ENCODE results near the gene NDUFAF8.

The NDUFAF8 gene

GRCh38 chr17:81273698-81274470 lies 34.8 kb downstream of the NDUFAF8 start:
- no peaks in the 10 kb centered on the region for H3K27me3 Mint-ChIP-seq (ENCODE audit: low read depth)
- no peak overlapping the region for H3K27ac Mint-ChIP-seq
- peaks cover 2% of the 10 kb centered on the region for H3K4me1 Mint-ChIP-seq (ENCODE audit: low read depth)
- no peak overlapping the region for H3K4me3 Mint-ChIP-seq
- H3K36me3 Mint-ChIP-seq (ENCODE audit: low read depth), result peaks cover 23% of the 10 kb centered on the region
- H3K9me3 Mint-ChIP-seq, result no peaks in the 10 kb centered on the region

- Mint-ChIP-seq H3K4me1 (ENCODE audit: low read depth) (peaks cover 2% of the 10 kb centered on the region), H3K4me3 (no peak overlapping the region), H3K27ac (no peak overlapping the region), H3K9me3 (no peaks in the 10 kb centered on the region), H3K27me3 (ENCODE audit: low read depth) (no peaks in the 10 kb centered on the region), H3K36me3 (ENCODE audit: low read depth) (peaks cover 20% of the 10 kb centered on the region)
These were observed 35.3 kb downstream of the NDUFAF8 start for GRCh38 chr17:81274471-81274855.

- Mint-ChIP-seq H3K4me1 (ENCODE audit: low read depth) (peaks cover 2% of the 10 kb centered on the region), H3K9me3 (no peaks in the 10 kb centered on the region), H3K27ac (no peak overlapping the region), H3K4me3 (no peak overlapping the region), H3K36me3 (ENCODE audit: low read depth) (peaks cover 22% of the 10 kb centered on the region), H3K27me3 (ENCODE audit: low read depth) (no peaks in the 10 kb centered on the region)
These were observed 37.7 kb downstream of the NDUFAF8 start for GRCh38 chr17:81276781-81277180.

GRCh38 chr17:81277421-81277820 lies 38.3 kb downstream of the NDUFAF8 start:
- Mint-ChIP-seq H3K4me3 (no peak overlapping the region), H3K27ac (no peak overlapping the region), H3K27me3 (ENCODE audit: low read depth) (no peaks in the 10 kb centered on the region), H3K9me3 (no peaks in the 10 kb centered on the region), H3K4me1 (ENCODE audit: low read depth) (peaks cover 2% of the 10 kb centered on the region), H3K36me3 (ENCODE audit: low read depth) (peaks cover 21% of the 10 kb centered on the region)

DNA sequence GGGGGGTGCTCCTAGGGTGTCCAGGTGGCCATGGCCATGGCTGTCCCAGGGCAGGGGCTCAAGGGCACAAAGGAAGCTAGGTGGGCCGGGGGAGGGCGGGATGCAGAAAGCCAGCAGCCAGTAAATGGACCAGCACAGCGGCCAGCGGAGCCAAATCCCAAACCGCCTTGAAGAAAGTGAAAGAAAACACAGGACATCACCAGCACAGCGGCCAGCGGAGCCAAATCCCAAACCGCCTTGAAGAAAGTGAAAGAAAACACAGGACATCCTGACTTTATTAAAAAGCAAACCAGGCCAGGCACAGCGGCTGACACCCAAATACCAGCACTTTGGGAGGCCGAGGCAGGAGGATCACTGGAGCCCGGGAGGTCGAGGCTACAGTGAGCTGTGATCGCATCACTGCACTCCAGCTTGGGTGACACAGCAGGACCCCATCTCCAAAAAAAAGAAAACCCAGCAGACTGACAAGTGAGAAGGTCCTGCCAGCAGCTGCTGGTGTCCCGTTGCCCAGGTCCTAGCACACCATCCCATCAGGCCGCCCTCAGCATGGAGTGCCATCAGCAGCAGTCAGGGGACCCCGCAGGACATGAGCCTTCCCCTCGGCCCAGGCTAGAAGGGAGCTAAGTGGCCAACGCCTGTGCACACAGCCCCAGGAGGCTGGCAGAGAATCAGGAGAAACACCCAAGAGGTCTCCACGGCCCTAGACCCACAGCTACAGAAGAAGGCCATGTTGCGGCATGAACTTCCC lies 39.0 kb downstream of the NDUFAF8 start:
- H3K27me3 Mint-ChIP-seq (ENCODE audit: low read depth), result no peaks in the 10 kb centered on the region
- H3K9me3 Mint-ChIP-seq, result no peaks in the 10 kb centered on the region
- no peak overlapping the region for H3K4me3 Mint-ChIP-seq
- H3K4me1 Mint-ChIP-seq (ENCODE audit: low read depth), result no peaks in the 10 kb centered on the region
- H3K36me3 Mint-ChIP-seq (ENCODE audit: low read depth), result peaks cover 17% of the 10 kb centered on the region
- H3K27ac Mint-ChIP-seq, result no peak overlapping the region

DNA sequence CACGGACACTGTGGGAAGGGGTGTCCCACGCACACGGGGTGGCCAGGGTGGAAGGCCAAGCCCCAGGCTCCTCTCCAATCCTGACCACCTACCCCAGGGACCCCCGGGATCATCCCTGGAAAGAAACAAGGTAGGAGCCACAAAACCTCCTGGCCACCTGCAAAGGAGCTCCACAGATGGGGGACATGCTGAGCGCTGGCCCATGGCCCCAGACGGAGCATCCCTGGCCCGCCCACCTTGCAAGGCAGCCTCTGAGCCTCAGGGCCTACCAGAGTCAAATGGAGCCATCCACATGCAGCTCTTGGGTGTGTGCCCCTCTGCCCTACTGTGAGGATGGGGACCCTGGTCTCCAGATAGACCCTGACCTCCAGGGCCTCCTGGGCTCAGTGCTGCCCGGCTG lies 39.7 kb downstream of the NDUFAF8 start:
- H3K27me3 Mint-ChIP-seq (ENCODE audit: low read depth), result no peaks in the 10 kb centered on the region
- no peaks in the 10 kb centered on the region for H3K4me1 Mint-ChIP-seq (ENCODE audit: low read depth)
- H3K4me3 Mint-ChIP-seq, result no peak overlapping the region
- peaks cover 18% of the 10 kb centered on the region for H3K36me3 Mint-ChIP-seq (ENCODE audit: low read depth)
- no peaks in the 10 kb centered on the region for H3K9me3 Mint-ChIP-seq
- no peak overlapping the region for H3K27ac Mint-ChIP-seq

DNA sequence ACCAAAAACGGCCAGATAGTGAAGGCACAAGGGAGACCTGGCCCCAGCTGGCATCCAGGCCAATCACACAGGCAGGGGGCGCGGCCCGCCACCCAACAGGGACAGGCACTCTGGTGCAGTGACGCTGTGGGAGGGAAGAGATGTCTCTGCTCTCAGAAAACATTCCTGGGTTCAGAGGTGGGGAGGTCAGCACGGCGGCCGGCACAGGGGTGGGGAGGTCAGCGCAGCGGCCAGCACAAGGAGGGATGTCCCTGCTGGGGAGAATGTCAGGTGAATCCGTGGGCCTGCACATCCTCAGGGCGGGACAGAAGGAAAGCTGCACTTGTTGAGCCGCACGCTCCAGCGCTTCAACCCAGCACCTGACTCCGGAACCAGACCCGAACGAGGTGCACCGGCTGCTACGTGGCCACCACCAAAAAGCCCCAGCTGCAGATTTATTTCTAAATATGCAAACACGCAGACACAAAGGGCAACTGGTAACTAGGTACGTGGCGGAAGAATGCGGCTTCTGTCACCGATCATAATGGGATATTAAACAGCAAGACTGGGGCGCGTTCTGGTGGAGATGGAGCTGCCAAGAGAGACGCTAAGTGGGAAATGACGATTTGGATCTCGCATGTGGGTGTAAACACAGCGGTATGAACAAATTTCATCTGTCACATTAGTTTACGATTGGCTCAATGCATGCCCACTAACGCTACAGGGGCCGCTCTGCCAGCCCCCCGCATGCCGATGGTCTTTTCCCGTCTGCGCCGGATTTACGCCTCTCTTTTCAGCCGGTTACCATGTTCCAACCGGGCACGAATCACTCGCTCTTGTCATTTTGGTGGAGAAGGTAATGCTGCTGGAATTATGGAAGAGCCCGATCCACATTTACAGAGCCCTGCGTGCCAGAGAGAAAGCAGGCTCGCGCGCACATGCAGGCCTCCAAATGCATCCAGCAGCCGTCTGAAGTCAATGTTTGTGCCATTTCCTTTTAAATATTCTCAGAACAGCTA lies 40.5 kb downstream of the NDUFAF8 start:
- Mint-ChIP-seq H3K27ac (no peak overlapping the region), H3K9me3 (no peaks in the 10 kb centered on the region), H3K36me3 (ENCODE audit: low read depth) (peaks cover 19% of the 10 kb centered on the region), H3K4me1 (ENCODE audit: low read depth) (peaks cover 2% of the 10 kb centered on the region), H3K27me3 (ENCODE audit: low read depth) (no peaks in the 10 kb centered on the region), H3K4me3 (no peak overlapping the region)

DNA sequence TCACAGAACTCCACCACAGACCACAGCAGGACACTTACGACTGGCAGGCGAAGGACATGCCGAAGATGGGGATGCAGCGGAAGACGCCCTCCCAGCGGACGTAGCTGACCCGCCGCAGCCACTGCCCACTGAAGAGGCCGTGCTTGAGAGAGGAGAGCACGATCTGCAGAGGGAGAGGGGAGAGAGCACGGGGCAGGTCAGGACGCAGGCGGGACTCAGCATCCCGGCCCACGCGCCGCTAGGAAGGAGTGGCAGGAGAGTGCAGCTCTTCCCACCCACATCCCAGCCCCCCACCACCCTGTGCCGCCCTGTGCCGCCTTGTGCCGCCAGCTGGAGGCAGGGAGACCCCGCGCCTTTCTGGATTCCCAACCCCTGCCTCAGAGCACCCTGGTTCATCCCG lies 41.5 kb downstream of the NDUFAF8 start:
- no peak overlapping the region for H3K27ac Mint-ChIP-seq
- H3K4me3 Mint-ChIP-seq, result no peak overlapping the region
- H3K27me3 Mint-ChIP-seq (ENCODE audit: low read depth), result no peaks in the 10 kb centered on the region
- H3K4me1 Mint-ChIP-seq (ENCODE audit: low read depth), result peaks cover 10% of the 10 kb centered on the region
- H3K36me3 Mint-ChIP-seq (ENCODE audit: low read depth), result peaks cover 23% of the 10 kb centered on the region
- no peaks in the 10 kb centered on the region for H3K9me3 Mint-ChIP-seq

GRCh38 chr17:81282141-81282540 lies 43.0 kb downstream of the NDUFAF8 start:
- Mint-ChIP-seq H3K36me3 (ENCODE audit: low read depth) (peaks cover 19% of the 10 kb centered on the region), H3K4me1 (ENCODE audit: low read depth) (peaks cover 21% of the 10 kb centered on the region), H3K4me3 (no peak overlapping the region), H3K9me3 (no peaks in the 10 kb centered on the region), H3K27ac (no peak overlapping the region), H3K27me3 (ENCODE audit: low read depth) (no peaks in the 10 kb centered on the region)

- H3K27ac Mint-ChIP-seq, result no peak overlapping the region
- no peaks in the 10 kb centered on the region for H3K27me3 Mint-ChIP-seq (ENCODE audit: low read depth)
These were observed 43.8 kb downstream of the NDUFAF8 start for GRCh38 chr17:81282876-81283275.

GRCh38 chr17:81285179-81285878 lies 46.2 kb downstream of the NDUFAF8 start:
- Mint-ChIP-seq H3K9me3 (no peaks in the 10 kb centered on the region), H3K27me3 (ENCODE audit: low read depth) (no peaks in the 10 kb centered on the region), H3K4me1 (ENCODE audit: low read depth) (peaks cover 29% of the 10 kb centered on the region), H3K27ac (peak overlapping the region; percentile 87), H3K4me3 (peak overlapping the region; percentile 84), H3K36me3 (ENCODE audit: low read depth) (peaks cover 21% of the 10 kb centered on the region)

More at GRCh38 chr17:81282876-81283275, 43.8 kb downstream of the NDUFAF8 start:
- Mint-ChIP-seq H3K9me3 (no peaks in the 10 kb centered on the region), H3K4me3 (no peak overlapping the region), H3K4me1 (ENCODE audit: low read depth) (peaks cover 25% of the 10 kb centered on the region), H3K36me3 (ENCODE audit: low read depth) (peaks cover 23% of the 10 kb centered on the region)

DNA sequence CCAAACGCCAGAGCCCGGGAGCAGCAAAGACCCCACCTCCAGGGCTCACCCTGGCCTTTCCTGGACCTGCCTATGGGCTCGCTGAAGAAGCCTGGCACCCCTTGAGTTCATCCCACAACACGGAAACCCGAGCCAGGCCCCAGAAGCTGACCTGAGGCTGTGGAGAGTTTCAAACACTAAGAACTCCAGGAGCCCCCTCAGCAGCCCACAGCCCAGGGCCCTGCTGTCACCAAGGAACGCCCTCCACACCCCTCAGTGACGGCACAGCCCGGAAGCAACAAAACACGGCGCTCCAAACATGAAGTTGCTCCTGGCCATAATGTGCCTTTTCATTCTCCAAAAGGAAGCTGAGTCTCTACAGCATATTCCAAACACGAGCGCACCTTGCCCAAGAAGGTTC lies 46.8 kb downstream of the NDUFAF8 start:
- Mint-ChIP-seq H3K9me3 (no peaks in the 10 kb centered on the region), H3K4me1 (ENCODE audit: low read depth) (peaks cover 29% of the 10 kb centered on the region), H3K27ac (peak overlapping the region; percentile 87), H3K36me3 (ENCODE audit: low read depth) (peaks cover 21% of the 10 kb centered on the region), H3K27me3 (ENCODE audit: low read depth) (no peaks in the 10 kb centered on the region), H3K4me3 (peak overlapping the region; percentile 84)

DNA sequence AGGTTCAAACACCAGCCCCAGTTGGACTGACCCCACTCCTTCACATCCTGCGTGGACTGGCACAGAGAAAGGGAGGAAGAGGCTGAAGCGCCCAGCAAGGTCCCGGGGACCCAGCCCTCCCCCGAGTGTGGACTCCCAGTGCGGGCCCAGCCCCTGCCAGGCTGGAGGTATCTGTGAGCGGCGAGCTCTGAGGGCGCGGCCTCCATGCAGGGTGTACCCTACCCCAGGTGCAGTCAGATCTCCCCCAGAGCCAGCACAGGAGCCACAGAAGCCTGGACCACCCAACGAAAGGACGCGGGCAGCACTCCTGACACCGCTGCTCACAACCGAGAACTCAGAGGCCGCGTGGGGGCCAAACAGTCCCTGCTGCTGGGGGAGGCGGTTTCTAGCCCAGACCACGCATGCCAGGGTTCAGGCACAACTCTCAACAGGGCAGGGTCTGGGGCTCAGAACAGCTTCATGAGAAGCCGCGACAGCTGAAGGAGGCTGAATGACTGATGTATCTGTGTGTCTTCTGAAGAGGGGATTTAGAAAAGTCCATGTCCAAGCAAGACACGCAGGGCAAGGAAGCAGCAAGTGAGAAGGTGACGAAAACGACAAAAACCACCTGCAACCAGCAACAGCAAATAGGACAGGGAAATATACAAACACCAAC lies 47.5 kb downstream of the NDUFAF8 start:
- Mint-ChIP-seq H3K27me3 (ENCODE audit: low read depth) (no peaks in the 10 kb centered on the region), H3K9me3 (no peaks in the 10 kb centered on the region), H3K4me1 (ENCODE audit: low read depth) (peaks cover 33% of the 10 kb centered on the region), H3K36me3 (ENCODE audit: low read depth) (peaks cover 22% of the 10 kb centered on the region), H3K27ac (peak overlapping the region; percentile 49), H3K4me3 (peak overlapping the region; percentile 40)

All from T-helper 1 cell treated with Interleukin-12 subunit alpha and Interleukin-12 subunit beta and Interleukin-4 antibody, amounts not matched to agents 30 μg/mL and 1 μg/mL, for 36 hours (primary cell).